A673 (cell line): ENCODE data around the gene FRMD4B. TPM values are rescaled to one million over a fixed set of nuclear protein-coding genes. Genes with fewer than 3 reads are reported as not detected.

Experiments
- BruUV-seq: library from RNA; stranded (reverse); fragments of 400-500 nt; replicated peaks from 2 replicates; lab custom pipeline; 2021; lab: Mats Ljungman, UMichigan
- CTCF ChIA-PET: fragments of 300-600 bp; sonication (Branson Sonifier 250); formaldehyde crosslinking; loops from one replicate; lab custom pipeline; 2022; ENCODE audit warnings: antibody characterized with exemption; lab: Charles Lee
- POLR2A ChIA-PET: fragments of 300-600 bp; sonication (Branson Sonifier 250); formaldehyde crosslinking; loops from one replicate; lab custom pipeline; 2022; ENCODE audit warnings: antibody characterized with exemption; ENCODE audit not compliant: low non-redundant PET; lab: Charles Lee
- DNase-seq: peaks from one replicate; pipeline ENCODE4 v3.0.0-alpha.2; 2015; ENCODE audit warnings: low spot score
- H3K27ac ChIP-seq: fragments of 200-600 bp; sonication (generic); 2 replicates; pipeline ENCODE4 v1.5.1; 2016; ENCODE audit warnings: mixed run types, low read depth, mild to moderate bottlenecking, mixed read lengths, antibody characterized with exemption, low read length; ENCODE audit not compliant: poor library complexity, severe bottlenecking
- H3K27me3 ChIP-seq: fragments of 200-600 bp; sonication (generic); replicated peaks from 2 replicates; pipeline ENCODE4 v1.6.1; 2017; ENCODE audit warnings: mixed run types, low read depth, mild to moderate bottlenecking, mixed read lengths, antibody characterized with exemption, low read length; ENCODE audit not compliant: insufficient read depth, poor library complexity
- H3K36me3 ChIP-seq: fragments of 200-600 bp; sonication (generic); 2 replicates; pipeline ENCODE4 v1.6.1; 2016; ENCODE audit warnings: mixed run types, mild to moderate bottlenecking, mixed read lengths, antibody characterized with exemption, low read length; ENCODE audit not compliant: insufficient read depth, poor library complexity, severe bottlenecking
- H3K4me1 ChIP-seq: fragments of 200-600 bp; sonication (generic); 2 replicates; pipeline ENCODE4 v1.6.1; 2017; ENCODE audit warnings: mixed run types, mild to moderate bottlenecking, mixed read lengths, antibody characterized with exemption, low read length; ENCODE audit not compliant: insufficient read depth, poor library complexity, severe bottlenecking
- H3K4me3 ChIP-seq: fragments of 200-600 bp; sonication (generic); 2 replicates; pipeline ENCODE4 v1.5.1; 2016; ENCODE audit warnings: low read depth, mixed run types, mild to moderate bottlenecking, mixed read lengths, low read length; ENCODE audit not compliant: poor library complexity, severe bottlenecking
- H3K9me3 ChIP-seq: fragments of 200-600 bp; sonication (generic); 2 replicates; pipeline ENCODE4 v1.6.1; 2016; ENCODE audit warnings: mixed run types, low read depth, mild to moderate bottlenecking, mixed read lengths, antibody characterized with exemption, low read length; ENCODE audit not compliant: poor library complexity, severe bottlenecking
- EZH2 ChIP-seq: fragments of 200-600 bp; sonication (generic); IDR thresholded peaks from 2 replicates; pipeline ENCODE4 v1.6.1; 2017; ENCODE audit warnings: borderline replicate concordance, low read depth, mild to moderate bottlenecking, mixed read lengths, antibody characterized with exemption, low read length; ENCODE audit not compliant: poor library complexity, severe bottlenecking
- intact Hi-C: fragments of 100-400 bp; cut with micrococcal nuclease; formaldehyde crosslinking; loops from one replicate; pipeline ENCODE4 v1.10.0; 2022; ENCODE audit not compliant: unreplicated experiment
- total RNA-seq: library from RNA; stranded (reverse); gene quantifications from 2 replicates; pipeline ENCODE4 v1.2.3, GENCODE V29; 2021
- TF ChIP-seq, protein P1 (sequence below): fragments of 300-800, 200-600 bp; sonication (generic); conservative IDR thresholded peaks from 2 replicates; pipeline ENCODE4 v1.5.1; 2017; ENCODE audit warnings: low read depth, mild to moderate bottlenecking, antibody characterized with exemption, low read length, moderate library complexity, mixed read lengths

Gene FRMD4B
- total RNA-seq, 1 experiment from 2014 or later = 0.21 TPM

- CTCF ChIA-PET = no interaction called here
- BruUV-seq = no TSS peak
Observed at GRCh38 chr3:69318410-69318809, 67.5 kb downstream of the FRMD4B start.

DNA sequence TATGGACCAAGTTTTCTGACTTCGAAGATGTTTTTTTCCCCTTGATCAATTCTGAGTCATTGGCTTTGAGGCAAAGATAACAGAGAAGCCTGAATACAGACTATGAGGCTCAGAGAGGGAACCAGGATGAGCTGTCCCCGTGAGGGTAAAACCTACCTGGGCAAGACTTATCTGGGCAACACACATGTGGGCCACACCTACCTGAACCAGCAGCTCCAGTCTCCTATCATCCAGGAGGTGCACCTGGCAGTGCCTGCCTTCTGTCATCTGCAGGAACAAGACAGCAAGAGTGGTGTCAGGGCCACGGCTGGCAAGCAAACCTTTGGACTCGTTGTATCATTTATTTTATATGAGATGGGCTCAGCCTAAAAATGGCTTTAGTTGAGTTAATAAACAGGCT, 72.6 kb downstream of the FRMD4B start:
- Histone ChIP-seq H3K4me3 (no peak overlapping the region), H3K27ac (no peak overlapping the region), H3K27me3 (no peaks in the 10 kb centered on the region), H3K36me3 (no peaks in the 10 kb centered on the region), H3K4me1 (no peaks in the 10 kb centered on the region), H3K9me3 (no peaks in the 10 kb centered on the region)
- no TSS peak for BruUV-seq
- DNase-seq = no peak
- POLR2A ChIA-PET = no interaction called here
- TF ChIP-seq, protein P1, sequence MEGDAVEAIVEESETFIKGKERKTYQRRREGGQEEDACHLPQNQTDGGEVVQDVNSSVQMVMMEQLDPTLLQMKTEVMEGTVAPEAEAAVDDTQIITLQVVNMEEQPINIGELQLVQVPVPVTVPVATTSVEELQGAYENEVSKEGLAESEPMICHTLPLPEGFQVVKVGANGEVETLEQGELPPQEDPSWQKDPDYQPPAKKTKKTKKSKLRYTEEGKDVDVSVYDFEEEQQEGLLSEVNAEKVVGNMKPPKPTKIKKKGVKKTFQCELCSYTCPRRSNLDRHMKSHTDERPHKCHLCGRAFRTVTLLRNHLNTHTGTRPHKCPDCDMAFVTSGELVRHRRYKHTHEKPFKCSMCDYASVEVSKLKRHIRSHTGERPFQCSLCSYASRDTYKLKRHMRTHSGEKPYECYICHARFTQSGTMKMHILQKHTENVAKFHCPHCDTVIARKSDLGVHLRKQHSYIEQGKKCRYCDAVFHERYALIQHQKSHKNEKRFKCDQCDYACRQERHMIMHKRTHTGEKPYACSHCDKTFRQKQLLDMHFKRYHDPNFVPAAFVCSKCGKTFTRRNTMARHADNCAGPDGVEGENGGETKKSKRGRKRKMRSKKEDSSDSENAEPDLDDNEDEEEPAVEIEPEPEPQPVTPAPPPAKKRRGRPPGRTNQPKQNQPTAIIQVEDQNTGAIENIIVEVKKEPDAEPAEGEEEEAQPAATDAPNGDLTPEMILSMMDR = no peak
- TF ChIP-seq EZH2 = no peak
- intact Hi-C loops = loop anchor here (5.0 kb wide), 1 partner anchor 359 kb away; no protein-coding TSS in a partner anchor
- CTCF ChIA-PET = no interaction called here

More at GRCh38 chr3:69318410-69318809, 67.5 kb downstream of the FRMD4B start:
- H3K27me3 ChIP-seq = no peaks in the 10 kb centered on the region
- POLR2A ChIA-PET = no interaction called here
- H3K4me1 ChIP-seq = no peaks in the 10 kb centered on the region
- TF ChIP-seq, protein P1 = no peak
- no peak for TF ChIP-seq EZH2
- intact Hi-C loops = no loop called here
- no peak overlapping the region for H3K27ac ChIP-seq
- no peak for DNase-seq
- no peaks in the 10 kb centered on the region for H3K9me3 ChIP-seq
- no peak overlapping the region for H3K4me3 ChIP-seq
- H3K36me3 ChIP-seq = no peaks in the 10 kb centered on the region

DNA sequence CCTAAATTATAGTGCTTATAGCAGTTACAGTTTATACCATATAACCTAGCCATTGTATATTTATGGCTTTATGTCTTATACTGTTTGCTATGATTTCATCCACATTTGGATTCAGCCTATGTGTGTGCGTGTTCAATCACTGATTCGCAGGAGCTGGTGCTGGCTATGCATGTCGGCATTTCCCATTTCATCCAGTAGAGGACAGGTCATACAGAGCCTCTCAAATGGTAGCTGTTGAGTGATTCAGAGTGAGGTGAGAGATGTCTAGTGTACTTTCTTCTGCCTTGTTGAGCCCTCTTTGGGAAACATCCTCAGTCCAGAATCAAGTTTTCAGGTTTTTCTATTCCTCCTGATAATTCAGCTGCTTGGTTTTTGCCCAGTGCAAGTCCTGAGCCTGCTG, 76.1 kb downstream of the FRMD4B start:
- Histone ChIP-seq H3K4me1 (no peaks in the 10 kb centered on the region), H3K27ac (no peak overlapping the region), H3K27me3 (no peaks in the 10 kb centered on the region), H3K4me3 (no peak overlapping the region), H3K36me3 (no peaks in the 10 kb centered on the region), H3K9me3 (no peaks in the 10 kb centered on the region)
- DNase-seq = peak; percentile 1
- TF ChIP-seq, protein P1 = peak; percentile 19; the same call in 1 of the 2 replicates
- no peak for TF ChIP-seq EZH2
- intact Hi-C loops = loop anchor here (5.0 kb wide), 1 partner anchor 362 kb away; no protein-coding TSS in a partner anchor
- CTCF ChIA-PET = no interaction called here
- no TSS peak for BruUV-seq
- POLR2A ChIA-PET = no interaction called here
